SJCRH30 (cell line): Measurements from ENCODE around the gene ADARB2. TPM values are rescaled to one million over a fixed set of nuclear protein-coding genes. Genes with fewer than 3 reads are reported as not detected.

Experiments used
- DNase-seq, 2 experiments: peaks; one replicate each; pipeline ENCODE4 v3.0.0-alpha.2; 2015 to 2020
- H3K27ac ChIP-seq: fragments of 250-450 bp; sonication (Bioruptor Pico); 2 replicates; pipeline ENCODE4 v1.5.1; 2020; ENCODE audit warnings: mild to moderate bottlenecking, moderate library complexity
- H3K27me3 ChIP-seq: fragments of 250-450 bp; sonication (Bioruptor Pico); 2 replicates; pipeline ENCODE4 v1.5.1; 2020; ENCODE audit warnings: mild to moderate bottlenecking, moderate library complexity
- H3K36me3 ChIP-seq: fragments of 250-450 bp; sonication (Bioruptor Pico); 2 replicates; pipeline ENCODE4 v1.5.1; 2020; ENCODE audit warnings: mild to moderate bottlenecking, moderate library complexity
- H3K4me1 ChIP-seq: fragments of 250-450 bp; sonication (Bioruptor Pico); 2 replicates; pipeline ENCODE4 v1.5.1; 2020; ENCODE audit warnings: mild to moderate bottlenecking, moderate library complexity
- H3K4me3 ChIP-seq: fragments of 250-450 bp; sonication (Bioruptor Pico); 2 replicates; pipeline ENCODE4 v1.5.1; 2020; ENCODE audit warnings: mild to moderate bottlenecking, moderate library complexity
- H3K9me3 ChIP-seq: fragments of 250-450 bp; sonication (Bioruptor Pico); replicated peaks from 2 replicates; pipeline ENCODE4 v1.5.1; 2020; ENCODE audit warnings: mild to moderate bottlenecking, moderate library complexity
- total RNA-seq: library from RNA; depleted of rRNA; stranded (reverse); fragments of >200 nt; shearing (Covaris generic); gene quantifications from 2 replicates; pipeline ENCODE4 v1.2.3, GENCODE V29; 2014

ADARB2 gene
- total RNA-seq, 1 experiment from 2014 or later = not detected

DNA sequence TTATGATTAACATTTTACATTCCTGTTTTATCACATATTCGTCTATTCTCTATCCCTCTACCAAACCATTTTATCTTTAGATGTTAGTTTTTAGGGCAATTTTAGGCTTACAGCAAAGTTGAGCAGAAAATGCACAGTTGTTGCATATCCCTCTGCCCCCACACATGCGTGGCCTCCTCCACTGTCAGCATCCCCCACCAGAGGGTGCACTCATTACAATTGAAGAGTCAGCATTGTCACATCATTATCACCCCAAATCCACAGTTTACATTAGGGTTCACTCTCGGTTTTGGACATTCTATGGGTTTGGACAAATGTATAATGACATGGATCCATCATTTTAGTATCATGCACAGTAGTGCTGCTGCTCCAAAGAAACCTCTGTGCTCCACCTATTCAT is 594.7 kb downstream of the ADARB2 start:
- no peak for DNase-seq
- no peaks in the 10 kb centered on the region for H3K36me3 ChIP-seq
- no peaks in the 10 kb centered on the region for H3K27me3 ChIP-seq
- no peak overlapping the region for H3K4me3 ChIP-seq
- no peak overlapping the region for H3K27ac ChIP-seq
- H3K4me1 ChIP-seq = no peaks in the 10 kb centered on the region
- H3K9me3 ChIP-seq = no peaks in the 10 kb centered on the region

DNA sequence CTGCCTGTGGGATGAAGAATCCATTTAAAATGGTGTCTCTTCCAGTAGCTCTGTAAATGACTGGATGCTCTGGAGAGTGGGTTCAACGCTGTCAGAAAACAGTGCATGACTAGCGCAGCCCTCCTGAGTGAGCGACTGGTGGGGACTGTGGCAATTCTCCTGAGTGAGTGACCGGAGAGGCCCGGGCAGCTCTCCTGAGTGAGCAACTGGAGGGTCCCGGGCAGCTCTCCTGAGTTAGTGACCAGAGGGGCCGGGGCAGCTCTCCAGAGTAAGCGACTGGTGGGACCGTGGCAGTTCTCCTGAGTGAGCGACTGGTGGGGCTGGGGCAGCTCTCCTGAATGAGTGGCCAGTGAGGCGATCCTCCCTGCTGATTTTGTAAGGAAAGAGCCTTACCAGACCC is 595.6 kb downstream of the ADARB2 start:
- no peak for DNase-seq
- Histone ChIP-seq H3K27me3 (no peaks in the 10 kb centered on the region), H3K27ac (no peak overlapping the region), H3K36me3 (no peaks in the 10 kb centered on the region), H3K4me3 (no peak overlapping the region), H3K4me1 (no peaks in the 10 kb centered on the region), H3K9me3 (no peaks in the 10 kb centered on the region)

DNA sequence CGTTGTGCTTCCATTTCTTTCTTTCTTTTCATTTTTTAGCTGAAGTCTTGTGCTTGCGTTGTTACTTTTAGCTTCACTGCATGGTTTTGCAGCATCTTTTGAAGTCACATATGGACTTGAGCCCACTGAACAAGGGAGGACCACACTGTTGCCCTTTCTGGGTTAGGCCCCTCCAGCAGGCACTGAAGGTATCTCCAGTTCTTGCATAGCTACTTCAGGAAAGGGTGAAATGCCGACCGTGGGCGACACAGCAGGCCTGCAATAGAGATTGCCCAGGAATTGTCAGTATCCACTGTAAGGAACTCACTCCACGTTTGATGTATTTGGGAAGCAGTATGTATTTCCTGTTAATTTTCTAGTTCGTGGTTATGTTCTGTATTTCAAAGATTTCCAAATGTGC is 596.1 kb downstream of the ADARB2 start:
- Histone ChIP-seq H3K27ac (no peak overlapping the region), H3K4me1 (no peaks in the 10 kb centered on the region), H3K36me3 (no peaks in the 10 kb centered on the region), H3K9me3 (no peaks in the 10 kb centered on the region), H3K27me3 (no peaks in the 10 kb centered on the region), H3K4me3 (no peak overlapping the region)
- no peak for DNase-seq

DNA sequence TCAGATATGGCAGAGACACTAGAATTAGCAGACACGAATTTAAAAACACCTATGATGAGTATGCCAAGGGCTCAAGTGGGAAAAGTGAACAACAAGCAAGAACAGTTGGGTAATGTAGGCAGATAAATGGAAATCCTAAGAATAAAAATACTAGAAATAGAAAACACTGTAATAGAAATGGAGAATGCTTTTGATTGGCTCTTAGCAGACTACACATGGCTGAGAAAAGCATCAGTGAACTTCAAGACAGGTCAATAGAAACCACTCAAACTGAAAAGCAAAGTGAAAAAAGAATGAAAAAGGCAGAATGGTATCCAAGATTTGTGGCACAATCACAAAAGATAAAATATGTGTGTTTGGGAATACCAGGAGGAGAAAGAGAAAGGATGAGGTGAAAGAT is 598.8 kb downstream of the ADARB2 start:
- Histone ChIP-seq H3K27ac (no peak overlapping the region), H3K4me1 (no peaks in the 10 kb centered on the region), H3K27me3 (no peaks in the 10 kb centered on the region), H3K9me3 (no peaks in the 10 kb centered on the region), H3K36me3 (no peaks in the 10 kb centered on the region), H3K4me3 (no peak overlapping the region)
- DNase-seq = no peak

DNA sequence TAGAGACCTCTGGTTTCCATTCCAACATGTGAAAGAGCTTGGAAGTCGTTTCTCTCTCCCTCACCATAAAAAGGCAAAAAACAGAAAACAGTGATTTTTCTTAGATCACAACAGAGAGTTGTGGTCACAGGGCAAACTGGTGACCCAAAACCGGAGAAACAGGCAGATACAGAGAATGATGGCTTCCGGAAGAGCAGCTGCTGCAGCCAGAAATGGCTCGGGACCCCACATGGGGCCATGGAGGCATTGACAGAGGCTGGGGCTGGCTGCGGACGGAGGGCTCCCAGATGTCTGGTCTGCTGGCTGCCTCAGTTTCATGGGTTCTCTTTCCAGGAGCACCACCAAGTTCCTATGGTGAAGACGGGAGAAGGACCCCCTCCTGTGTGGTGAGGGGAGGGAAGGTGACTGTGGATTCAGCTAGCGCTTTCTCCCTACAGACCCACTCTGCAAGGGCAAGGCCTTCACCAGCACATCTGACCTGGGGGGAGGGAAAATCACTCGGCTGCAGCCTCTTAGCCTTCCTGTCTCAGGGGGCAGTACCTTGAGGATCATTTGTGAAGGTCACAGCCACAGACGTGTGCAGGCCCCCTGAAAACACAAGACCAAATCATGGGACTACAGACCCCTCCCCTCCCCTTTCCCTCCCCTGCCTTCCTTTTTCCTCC is 599.7 kb downstream of the ADARB2 start:
- DNase-seq = no peak
- Histone ChIP-seq H3K27me3 (no peaks in the 10 kb centered on the region), H3K27ac (no peak overlapping the region), H3K36me3 (no peaks in the 10 kb centered on the region), H3K9me3 (no peaks in the 10 kb centered on the region), H3K4me3 (no peak overlapping the region), H3K4me1 (no peaks in the 10 kb centered on the region)

DNA sequence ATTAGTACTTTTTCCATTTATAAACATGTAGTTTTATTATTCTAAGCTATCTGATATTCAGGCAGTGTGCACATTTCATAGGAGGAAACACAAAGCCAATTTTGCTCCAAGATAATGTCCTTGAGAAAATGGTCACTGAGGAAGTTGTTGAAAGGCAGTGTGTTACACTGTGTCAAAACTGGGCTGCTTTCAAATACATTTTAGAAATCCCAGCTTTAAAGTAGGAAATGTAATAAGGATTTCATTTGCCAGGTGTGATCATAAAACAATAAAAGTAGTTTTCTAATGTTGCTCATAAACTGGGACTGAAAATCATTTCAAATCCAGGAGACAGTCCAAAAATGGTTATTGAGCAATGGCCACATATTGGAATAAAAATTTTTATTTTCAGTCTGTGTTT is 601.1 kb downstream of the ADARB2 start:
- Histone ChIP-seq H3K36me3 (no peaks in the 10 kb centered on the region), H3K4me3 (no peak overlapping the region), H3K4me1 (no peaks in the 10 kb centered on the region), H3K9me3 (no peaks in the 10 kb centered on the region), H3K27ac (no peak overlapping the region), H3K27me3 (no peaks in the 10 kb centered on the region)
- DNase-seq = no peak

DNA sequence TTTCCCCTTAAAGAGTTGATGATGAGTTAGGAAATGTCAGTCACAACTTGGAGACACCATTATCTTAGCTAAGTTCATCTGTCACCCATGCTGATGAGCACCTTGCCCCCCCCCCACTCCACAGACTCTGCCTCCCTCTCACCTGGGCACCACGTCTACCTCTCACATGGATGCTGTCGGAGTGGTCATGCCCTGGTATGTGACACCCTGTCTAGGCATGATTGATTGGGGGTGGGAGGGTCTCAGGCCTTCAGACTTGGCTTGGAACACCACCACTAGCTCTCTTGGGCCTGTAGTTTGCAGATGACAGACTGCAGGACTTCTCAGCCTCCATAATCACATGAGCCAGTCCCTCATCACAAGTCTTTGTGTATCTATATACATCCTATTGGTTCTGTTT is 603.2 kb downstream of the ADARB2 start:
- Histone ChIP-seq H3K9me3 (no peaks in the 10 kb centered on the region), H3K4me3 (no peak overlapping the region), H3K4me1 (no peaks in the 10 kb centered on the region), H3K36me3 (no peaks in the 10 kb centered on the region), H3K27me3 (no peaks in the 10 kb centered on the region), H3K27ac (no peak overlapping the region)
- DNase-seq = no peak

DNA sequence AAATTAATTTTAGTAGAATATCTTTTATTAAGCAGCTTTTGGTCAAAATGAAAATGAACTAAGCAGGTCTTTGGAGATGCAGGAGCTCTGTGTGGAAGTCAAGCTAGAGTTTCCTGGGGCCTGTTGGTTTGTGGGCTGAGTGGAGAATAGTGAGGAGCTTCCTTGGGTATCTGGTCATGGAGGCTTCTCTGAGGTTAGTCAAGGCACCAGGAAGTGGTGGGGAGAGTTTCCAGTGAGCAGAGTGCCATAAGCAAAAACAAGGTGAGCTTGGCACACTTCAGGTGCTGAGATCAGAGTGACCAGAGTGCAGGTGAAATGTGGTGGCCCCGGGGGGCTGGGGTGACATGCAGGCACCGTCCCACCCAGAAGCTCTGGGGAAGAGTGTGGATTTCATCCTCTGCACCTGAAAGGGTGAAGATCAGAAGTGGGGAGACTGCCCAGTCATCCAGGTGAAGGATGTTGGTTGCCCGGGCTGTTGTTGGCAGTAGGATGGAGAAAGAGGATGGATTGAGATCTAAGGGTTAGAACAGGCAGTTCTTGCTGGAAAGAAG is 603.8 kb downstream of the ADARB2 start:
- no peak for DNase-seq
- no peaks in the 10 kb centered on the region for H3K9me3 ChIP-seq
- H3K4me3 ChIP-seq = no peak overlapping the region
- no peaks in the 10 kb centered on the region for H3K4me1 ChIP-seq
- no peaks in the 10 kb centered on the region for H3K36me3 ChIP-seq
- no peaks in the 10 kb centered on the region for H3K27me3 ChIP-seq
- H3K27ac ChIP-seq = no peak overlapping the region

DNA sequence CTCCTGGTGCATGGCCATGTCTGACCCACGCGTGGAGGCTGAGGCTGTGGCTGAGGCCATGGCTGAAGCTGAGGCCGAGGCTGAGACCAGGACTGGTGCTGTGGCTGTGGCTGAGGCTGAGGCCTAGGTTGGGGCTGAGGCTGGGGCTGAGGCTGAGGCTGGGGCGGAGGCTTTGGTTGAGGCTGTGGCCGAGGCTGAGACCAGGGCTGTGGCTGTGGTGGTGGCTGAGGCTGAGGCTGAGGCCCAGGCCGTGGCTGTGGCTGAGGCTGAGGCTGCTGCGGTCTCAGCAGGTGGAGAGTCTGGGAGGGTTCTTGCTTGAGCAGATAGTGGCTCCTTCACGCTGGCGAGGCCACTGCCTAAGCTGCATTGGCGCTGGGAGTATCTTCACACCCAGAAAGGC is 604.7 kb downstream of the ADARB2 start:
- Histone ChIP-seq H3K4me1 (no peaks in the 10 kb centered on the region), H3K4me3 (no peak overlapping the region), H3K9me3 (no peaks in the 10 kb centered on the region), H3K27ac (no peak overlapping the region), H3K27me3 (no peaks in the 10 kb centered on the region), H3K36me3 (no peaks in the 10 kb centered on the region)
- DNase-seq = no peak

DNA sequence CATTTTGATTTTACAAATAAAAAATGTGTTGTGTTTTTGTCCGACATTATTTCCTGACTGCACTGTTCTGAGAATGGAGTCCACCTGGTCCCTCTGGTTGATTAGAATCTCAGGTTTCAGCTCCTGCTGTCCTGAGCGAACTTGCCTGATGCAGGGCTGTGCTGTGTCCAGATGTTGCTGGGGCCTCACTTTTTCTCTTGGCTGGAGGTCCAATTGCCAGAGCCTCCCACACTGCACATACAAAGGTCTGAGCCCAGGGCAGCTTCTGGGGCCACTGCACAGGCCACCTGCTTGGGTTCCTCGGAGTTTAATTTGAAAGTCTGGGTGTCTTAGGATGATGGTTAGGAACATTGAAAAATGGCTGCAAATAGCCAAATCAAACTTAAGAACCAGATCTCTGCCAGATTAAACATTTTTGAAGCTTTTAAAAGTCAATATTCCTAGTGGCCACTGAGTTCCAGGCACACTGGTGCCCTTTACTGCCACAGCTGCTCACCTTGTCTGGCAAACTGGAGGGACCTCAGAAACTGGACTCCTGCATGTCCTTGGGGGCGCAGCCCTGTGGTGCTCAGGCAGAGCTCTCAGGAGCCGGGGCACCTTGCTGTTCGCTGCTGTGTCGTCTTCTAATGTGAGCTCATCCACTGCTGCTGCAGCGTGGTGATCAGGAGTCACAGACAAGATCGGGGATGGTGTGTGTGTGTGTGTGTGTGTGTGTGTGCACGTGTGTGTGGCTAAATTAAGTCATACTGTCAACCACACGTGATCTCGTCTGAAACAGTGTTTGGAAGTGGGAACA is 606.1 kb downstream of the ADARB2 start:
- H3K27ac ChIP-seq = no peak overlapping the region
- no peaks in the 10 kb centered on the region for H3K4me1 ChIP-seq
- H3K27me3 ChIP-seq = no peaks in the 10 kb centered on the region
- DNase-seq = no peak
- no peaks in the 10 kb centered on the region for H3K9me3 ChIP-seq
- no peaks in the 10 kb centered on the region for H3K36me3 ChIP-seq
- H3K4me3 ChIP-seq = no peak overlapping the region

DNA sequence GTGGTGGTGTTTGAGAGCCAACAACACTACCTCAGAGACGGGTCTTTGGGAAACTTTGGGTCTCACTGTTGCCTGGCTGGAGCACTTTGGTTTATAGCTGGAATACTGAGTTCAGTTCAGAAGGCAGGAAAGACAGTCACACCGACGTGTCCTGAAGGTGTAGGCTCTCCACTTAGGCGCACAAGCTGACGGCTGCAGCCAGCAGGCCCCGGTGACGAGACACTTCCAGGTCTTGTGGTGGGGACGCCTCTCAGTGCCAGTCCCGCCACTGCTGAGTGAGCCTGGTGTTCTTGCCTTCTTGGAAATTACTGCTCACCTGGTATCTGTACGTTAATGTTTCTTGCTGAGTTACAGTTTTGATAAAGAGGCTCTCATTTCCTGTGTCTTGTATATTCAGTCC is 607.1 kb downstream of the ADARB2 start:
- H3K27me3 ChIP-seq = no peaks in the 10 kb centered on the region
- no peak overlapping the region for H3K27ac ChIP-seq
- H3K9me3 ChIP-seq = no peaks in the 10 kb centered on the region
- no peak overlapping the region for H3K4me3 ChIP-seq
- H3K4me1 ChIP-seq = no peaks in the 10 kb centered on the region
- no peak for DNase-seq
- no peaks in the 10 kb centered on the region for H3K36me3 ChIP-seq

DNA sequence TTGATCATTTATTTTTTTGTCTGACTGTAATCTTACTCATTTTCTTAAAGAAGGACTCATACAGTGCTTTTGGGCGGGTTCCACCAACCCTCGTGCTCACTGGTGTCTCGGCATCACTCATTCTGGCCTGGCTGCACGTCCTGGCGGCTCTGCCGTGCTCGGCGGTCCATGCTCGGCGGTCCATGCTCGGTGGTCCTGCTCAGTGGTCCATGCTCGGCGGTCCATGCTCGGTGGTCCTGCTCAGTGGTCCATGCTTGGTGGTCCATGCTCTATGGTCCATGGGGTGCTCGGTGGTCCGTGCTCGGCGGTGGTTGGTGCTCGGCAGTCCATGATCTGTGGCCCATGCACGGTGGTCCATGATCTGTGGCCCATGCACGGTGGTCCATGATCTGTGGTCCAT is 608.7 kb downstream of the ADARB2 start:
- no peak for DNase-seq
- H3K36me3 ChIP-seq = no peaks in the 10 kb centered on the region
- H3K27ac ChIP-seq = no peak overlapping the region
- H3K9me3 ChIP-seq = no peaks in the 10 kb centered on the region
- no peaks in the 10 kb centered on the region for H3K4me1 ChIP-seq
- H3K4me3 ChIP-seq = no peak overlapping the region
- H3K27me3 ChIP-seq = no peaks in the 10 kb centered on the region

DNA sequence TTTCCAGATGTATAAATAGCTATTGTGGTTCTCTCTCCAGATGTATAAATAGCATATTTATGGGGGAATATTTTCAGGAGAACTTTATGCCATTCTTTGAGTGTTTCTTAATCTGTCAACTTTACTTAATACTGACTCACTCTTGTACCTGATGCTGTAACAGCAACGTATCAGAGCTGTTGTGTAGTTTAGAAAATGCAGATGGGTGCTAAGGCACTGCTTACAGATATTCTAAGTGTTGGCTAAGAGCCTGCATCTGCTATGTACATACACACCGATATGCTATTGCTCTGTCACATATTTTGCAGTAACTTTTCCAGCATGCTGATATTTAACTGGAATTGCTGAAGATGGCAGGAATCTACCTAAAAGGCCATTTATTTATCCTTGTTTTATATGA is 609.2 kb downstream of the ADARB2 start:
- Histone ChIP-seq H3K4me3 (no peak overlapping the region), H3K36me3 (no peaks in the 10 kb centered on the region), H3K9me3 (no peaks in the 10 kb centered on the region), H3K27me3 (no peaks in the 10 kb centered on the region), H3K4me1 (no peaks in the 10 kb centered on the region), H3K27ac (no peak overlapping the region)
- DNase-seq = no peak

DNA sequence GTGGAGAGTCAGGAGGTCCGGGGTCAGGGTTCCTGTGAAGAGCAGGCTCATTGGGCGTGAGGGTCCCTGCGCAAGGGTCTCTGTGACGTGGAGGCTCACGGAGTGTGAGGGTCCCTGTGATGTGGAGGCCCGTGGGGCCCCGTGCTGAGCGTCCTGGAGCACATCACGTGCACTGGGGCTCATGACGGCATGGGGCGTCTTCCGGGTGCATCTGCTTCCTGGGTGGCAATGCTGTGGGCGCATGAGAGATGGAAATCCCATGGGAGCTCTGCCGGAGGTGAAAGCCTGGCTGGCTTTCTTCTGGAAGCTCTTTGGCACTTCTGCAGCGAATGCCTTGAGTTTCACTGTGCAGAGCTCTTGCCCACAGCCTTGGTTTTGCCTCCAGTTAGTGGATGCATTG is 609.7 kb downstream of the ADARB2 start:
- H3K4me1 ChIP-seq = no peaks in the 10 kb centered on the region
- H3K9me3 ChIP-seq = no peaks in the 10 kb centered on the region
- no peak for DNase-seq
- no peak overlapping the region for H3K27ac ChIP-seq
- no peaks in the 10 kb centered on the region for H3K27me3 ChIP-seq
- no peak overlapping the region for H3K4me3 ChIP-seq
- H3K36me3 ChIP-seq = no peaks in the 10 kb centered on the region
